HG02981 (cell line): Measurements from ENCODE around the gene HID1.
"Not testable (repeated sequence)": the region's sequence is repeated elsewhere in the genome, so short reads cannot be mapped to it uniquely, and the experiment has no call there.

Experiments
- ATAC-seq: cut with Tn5 transposase; IDR thresholded peaks from one replicate; pipeline ENCODE4 v1.9.1; 2021; ENCODE audit warnings: mild to moderate bottlenecking, moderate library complexity; ENCODE audit not compliant: unreplicated experiment

HID1 gene

GRCh38 chr17:74969501-74969900, 3.1 kb downstream of the HID1 start:
- not testable (repeated sequence) for ATAC-seq

- no peak for ATAC-seq
Measured at GRCh38 chr17:74968361-74968780, 4.2 kb downstream of the HID1 start.

GRCh38 chr17:74964988-74965622, 7.5 kb downstream of the HID1 start:
- no peak for ATAC-seq

GRCh38 chr17:74964246-74964761, 8.3 kb downstream of the HID1 start:
- no peak for ATAC-seq

- ATAC-seq, result no peak
Measured at GRCh38 chr17:74963656-74964055, 8.9 kb downstream of the HID1 start.

- ATAC-seq, result no peak
Measured at GRCh38 chr17:74962622-74963394, 9.8 kb downstream of the HID1 start.

GRCh38 chr17:74961657-74962350, 10.8 kb downstream of the HID1 start:
- ATAC-seq, result no peak

GRCh38 chr17:74960570-74961342, 11.8 kb downstream of the HID1 start:
- no peak for ATAC-seq

- ATAC-seq, result no peak
Measured at GRCh38 chr17:74959826-74960515, 12.6 kb downstream of the HID1 start.

- no peak for ATAC-seq
Measured at GRCh38 chr17:74957935-74958740, 14.4 kb downstream of the HID1 start.

GRCh38 chr17:74956093-74956492, 16.5 kb downstream of the HID1 start:
- no peak for ATAC-seq

GRCh38 chr17:74954665-74955421, 17.7 kb downstream of the HID1 start:
- ATAC-seq, result no peak

GRCh38 chr17:74954115-74954514, 18.4 kb downstream of the HID1 start:
- ATAC-seq, result no peak

GRCh38 chr17:74953134-74953687, 19.3 kb downstream of the HID1 start:
- ATAC-seq, result no peak

- ATAC-seq, result no peak
Measured at GRCh38 chr17:74952431-74953133, 20.0 kb downstream of the HID1 start.

GRCh38 chr17:74951680-74952421, 20.7 kb downstream of the HID1 start:
- no peak for ATAC-seq

GRCh38 chr17:74951065-74951464, 21.5 kb downstream of the HID1 start:
- ATAC-seq, result no peak
